CD4-positive, alpha-beta T cell treated with Interferon gamma for 1 hour (primary cell): ENCODE measurements around the gene BUB3.

Experiments used
- DNase-seq: peaks from one replicate; pipeline ENCODE4 v3.0.0-alpha.2; 2020

Gene BUB3, protein sequence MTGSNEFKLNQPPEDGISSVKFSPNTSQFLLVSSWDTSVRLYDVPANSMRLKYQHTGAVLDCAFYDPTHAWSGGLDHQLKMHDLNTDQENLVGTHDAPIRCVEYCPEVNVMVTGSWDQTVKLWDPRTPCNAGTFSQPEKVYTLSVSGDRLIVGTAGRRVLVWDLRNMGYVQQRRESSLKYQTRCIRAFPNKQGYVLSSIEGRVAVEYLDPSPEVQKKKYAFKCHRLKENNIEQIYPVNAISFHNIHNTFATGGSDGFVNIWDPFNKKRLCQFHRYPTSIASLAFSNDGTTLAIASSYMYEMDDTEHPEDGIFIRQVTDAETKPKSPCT

DNA sequence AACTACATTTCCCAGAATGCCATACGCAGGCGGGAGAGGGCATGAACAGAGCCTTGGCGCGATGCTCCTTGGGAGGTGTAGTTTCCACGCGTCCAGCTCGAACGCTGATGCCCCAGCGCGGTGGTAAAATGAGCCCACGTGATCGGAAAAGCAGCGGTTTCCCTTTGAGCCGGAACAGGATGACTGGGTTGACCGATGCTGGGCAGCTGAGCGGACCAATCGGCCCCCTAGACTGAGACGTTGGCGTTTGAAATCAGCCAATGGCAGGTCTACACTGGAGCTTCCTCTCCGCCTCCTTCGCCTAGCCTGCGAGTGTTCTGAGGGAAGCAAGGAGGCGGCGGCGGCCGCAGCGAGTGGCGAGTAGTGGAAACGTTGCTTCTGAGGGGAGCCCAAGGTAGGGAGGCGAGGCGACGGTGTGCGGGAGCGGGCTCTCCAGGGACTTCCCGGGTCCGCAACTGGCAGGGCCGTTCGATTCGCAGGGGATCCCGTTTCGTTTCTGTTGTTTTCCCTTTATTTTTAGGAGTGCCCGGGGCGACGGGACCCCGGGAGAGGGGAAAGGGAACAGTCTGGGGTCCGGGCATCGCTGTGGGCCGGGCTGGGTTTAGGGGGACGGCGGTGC lies at the start of gene BUB3:
TSS of gene BUB3 (plus strand) at position 311 of the 619 bp plus-strand sequence. CDS start 516 bp downstream, outside the sequence.
- DNase-seq = peak; percentile 98

DNA sequence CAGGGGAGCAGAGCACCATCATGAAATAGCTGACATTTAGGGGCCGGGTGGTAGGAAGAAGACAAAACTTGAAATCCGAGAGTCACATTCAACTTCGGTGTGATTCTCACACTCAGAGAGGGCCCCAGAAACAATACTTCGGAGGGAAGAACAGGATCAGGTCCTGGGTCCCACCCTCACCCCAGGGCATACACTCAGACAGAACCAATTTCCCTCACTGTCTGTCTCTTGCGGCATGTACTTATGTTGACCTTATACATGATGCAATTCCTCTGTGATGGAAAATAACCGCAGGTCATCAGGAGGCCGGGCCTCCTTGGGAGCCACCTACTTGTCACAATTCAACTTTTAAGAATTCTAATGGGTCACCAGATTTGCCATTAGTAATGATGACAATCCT lies 44.7 kb upstream of the BUB3 start:
- no peak for DNase-seq

DNA sequence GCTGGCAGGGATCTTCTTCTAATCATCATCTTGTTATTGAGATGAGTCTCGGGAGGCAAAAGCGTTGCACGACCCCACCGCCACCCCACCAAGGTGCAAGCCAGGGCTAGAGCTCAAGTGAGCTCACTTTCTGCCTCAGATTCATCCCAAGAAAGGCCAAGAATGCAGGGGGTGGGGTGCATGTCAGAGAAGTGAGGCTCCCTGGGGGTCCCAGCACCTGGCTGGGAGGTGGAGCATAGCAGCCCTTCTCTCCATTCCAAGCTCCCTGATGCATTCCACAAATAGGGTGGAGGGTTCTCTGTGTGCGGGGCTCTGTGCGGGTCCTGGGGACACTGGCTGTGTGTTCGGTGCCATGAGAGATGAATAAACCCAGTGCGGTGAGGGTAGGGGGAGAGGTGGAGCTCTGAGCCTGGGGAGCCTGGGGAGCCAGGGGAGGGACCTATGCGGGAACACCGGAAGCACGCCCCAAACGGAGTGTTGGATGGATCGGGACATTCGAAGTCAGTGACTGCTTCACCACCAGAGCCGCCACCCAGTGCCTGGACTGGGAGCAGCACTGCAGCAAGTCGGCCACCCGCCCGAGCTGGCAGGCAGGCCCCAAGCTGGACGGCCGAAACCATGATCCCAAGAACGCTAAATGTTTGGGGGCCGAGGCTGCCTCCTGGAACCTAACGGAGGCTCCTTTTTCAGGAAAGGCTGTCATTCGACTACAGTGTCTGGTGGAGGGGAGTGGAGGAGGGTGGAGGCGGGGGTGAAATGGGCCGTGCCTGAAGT lies 36.4 kb upstream of the BUB3 start:
- DNase-seq = no peak

DNA sequence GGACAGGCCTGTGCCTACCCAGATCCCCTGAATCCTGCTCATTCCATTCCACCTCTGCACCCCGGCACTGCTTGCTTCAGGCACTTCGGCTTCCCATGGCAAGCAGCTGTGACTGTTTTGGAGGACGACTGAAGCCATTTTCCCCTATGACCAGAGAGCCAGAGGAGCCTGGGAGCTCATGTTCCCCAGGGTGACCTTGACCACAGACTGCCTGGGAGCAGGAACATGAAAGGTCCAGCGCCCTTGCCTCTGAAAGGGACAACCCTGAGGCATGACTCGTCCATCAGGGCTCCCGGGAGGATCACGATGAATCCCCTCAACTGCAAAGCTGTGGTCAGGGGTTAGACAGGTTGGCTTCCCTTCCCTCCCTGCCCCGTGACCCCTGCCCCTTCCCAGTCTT lies 35.1 kb upstream of the BUB3 start:
- DNase-seq = no peak

DNA sequence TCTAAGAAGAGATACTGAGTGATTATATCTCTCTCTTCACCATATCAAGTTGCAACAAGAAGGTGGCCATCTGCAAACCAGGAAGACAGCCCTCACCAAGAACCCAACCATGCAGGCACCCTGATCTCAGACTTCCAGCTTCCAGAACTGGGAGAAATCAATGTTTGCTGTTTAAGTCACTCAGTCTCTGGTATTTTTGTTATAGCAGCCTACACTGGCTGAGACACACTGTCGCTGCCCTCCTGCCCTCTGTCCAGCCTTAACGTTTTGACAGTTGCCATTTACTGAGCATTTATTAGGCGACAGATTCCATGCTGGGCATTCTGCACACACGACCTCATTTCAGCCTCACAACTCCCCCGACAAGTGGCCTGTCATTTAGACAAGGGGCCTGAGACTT lies 28.0 kb upstream of the BUB3 start:
- DNase-seq = no peak

- DNase-seq = no peak
Observed at GRCh38 chr10:123129618-123130271, 24.5 kb upstream of the BUB3 start.

DNA sequence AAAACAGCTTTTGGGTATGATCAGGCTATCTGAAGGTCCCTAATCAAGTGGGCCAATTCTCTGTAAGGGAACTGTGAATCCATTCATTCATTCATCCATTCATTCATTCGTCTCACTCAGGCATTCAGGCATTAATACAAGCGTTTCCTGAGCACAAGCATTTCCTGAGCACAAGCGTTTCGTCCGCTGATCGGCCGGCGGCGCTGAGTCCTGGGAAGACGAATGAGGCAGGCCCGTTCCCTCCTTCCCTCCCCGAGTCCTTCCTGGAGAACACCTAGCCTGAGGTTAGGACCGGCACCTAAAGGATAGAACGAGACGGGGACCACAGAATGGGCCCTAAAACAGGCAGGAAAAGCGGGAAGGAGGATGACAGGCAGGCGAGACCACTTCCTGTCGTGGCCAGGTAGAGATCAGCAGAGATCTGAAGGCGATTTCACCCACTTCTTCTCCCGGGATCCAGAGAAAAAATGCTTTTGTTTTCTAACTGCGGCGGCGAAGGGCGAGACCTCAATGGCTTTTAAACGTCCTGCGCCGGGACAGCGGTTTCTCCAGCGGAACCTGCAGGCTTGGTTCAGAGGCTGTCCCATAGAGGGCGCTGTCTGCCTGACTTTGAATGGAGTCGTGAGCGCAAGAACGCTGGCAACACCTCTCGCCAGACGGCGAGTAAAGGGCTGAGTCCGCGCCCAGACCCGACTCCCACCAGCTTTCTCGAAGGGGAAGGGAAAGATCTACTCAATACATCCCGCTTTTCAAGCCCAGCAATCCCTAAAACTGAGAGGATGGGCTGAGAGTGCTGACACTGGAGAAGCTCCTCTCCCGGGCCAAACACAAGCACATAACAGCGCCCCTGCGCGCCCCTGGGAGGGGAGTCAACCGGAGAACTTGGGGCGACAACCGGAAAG lies 21.4 kb upstream of the BUB3 start:
- peak; percentile 73 for DNase-seq

- DNase-seq = no peak
Observed at GRCh38 chr10:123133541-123134342, 20.5 kb upstream of the BUB3 start.

DNA sequence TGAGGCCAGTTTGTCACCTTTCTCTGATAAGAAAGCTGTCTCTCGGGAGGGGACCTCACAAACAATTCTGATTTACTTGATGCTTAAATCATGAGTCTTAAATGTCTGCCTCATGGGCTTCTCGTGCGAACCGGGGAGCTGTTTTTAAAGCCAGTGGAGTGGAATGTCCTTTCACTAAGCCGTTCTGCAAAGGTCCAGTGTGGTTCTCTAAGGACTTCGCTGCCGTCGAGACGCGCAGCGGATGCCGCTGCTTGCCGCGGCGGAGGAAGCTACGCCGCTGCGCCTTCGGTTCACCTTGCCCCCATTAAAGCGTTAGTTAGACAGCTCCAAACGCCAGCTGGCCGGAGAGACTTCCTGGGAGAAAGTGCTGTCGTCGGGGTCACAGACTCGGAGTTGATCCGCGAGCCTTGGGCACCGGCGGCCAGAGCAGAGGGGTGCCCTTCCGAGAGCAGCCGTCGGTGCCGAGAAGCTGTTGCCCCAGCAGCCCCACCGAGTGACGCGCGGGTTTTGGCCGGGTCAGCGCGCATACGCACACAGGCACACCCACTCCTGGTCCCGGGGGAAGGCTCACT lies 19.8 kb upstream of the BUB3 start:
- DNase-seq = no peak

- no peak for DNase-seq
Observed at GRCh38 chr10:123134915-123135414, 19.2 kb upstream of the BUB3 start.

DNA sequence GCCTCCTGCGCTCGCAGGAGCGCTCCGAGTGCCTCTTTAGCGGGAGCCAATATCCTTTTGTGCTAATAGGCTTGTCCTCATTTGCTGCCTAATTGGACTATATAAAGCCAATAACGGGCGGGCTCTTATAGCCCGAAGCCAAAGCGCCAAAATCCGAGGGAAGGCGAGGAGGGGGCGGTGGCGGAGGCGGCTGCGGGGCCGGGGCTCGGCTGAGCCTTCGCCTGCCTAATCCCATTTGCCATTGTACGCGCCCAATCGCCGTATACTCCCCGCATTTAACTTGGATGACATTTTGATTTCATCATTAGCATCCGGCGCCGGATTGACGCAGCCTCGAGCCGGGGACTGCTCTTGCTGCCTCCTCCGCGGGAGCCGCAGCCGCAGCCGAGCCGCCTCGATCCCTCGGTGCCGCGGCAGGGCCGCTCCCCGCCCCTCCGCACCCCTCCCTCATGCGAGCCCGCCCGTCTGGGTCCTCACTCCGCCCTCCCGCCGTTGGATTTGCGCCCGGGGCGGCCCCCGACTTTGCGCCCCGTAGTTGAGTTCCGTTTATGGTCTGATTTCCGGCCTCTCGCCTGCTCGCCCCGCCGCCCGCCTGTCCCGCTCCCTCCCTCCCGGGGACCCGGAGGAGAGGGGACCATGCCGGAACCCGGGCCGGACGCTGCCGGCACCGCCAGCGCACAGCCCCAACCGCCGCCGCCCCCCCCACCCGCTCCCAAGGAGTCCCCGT lies 18.6 kb upstream of the BUB3 start, which contains the start of gene HMX3:
TSS of gene HMX3 (plus strand) at position 556 of the 727 bp plus-strand sequence. CDS start at position 637, 81 bp downstream.
- no peak for DNase-seq

DNA sequence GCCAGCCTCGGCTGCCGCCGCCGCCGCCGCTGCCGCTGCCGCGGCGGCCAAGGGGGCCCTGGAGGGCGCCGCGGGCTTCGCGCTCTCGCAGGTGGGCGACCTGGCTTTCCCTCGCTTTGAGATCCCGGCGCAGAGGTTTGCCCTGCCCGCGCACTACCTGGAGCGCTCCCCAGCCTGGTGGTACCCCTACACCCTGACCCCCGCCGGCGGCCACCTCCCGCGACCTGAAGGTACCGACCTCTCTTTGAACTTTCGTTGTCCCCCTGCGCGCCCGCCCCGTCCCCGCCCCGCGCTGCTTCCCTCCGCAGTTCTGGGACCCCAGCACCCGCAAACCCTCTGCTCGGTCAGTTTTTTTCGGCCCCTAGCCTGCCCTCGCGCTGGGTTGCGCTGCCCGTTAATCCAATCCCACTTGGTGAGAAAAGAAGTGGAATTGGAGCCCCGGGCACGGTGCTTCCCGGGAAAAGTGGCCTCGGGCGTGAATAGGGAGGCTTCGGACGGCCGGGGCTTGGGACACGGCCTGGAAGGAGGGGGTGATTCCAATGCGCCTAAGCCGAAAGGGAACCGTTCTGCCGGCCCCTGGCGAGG lies 17.9 kb upstream of the BUB3 start:
- no peak for DNase-seq

DNA sequence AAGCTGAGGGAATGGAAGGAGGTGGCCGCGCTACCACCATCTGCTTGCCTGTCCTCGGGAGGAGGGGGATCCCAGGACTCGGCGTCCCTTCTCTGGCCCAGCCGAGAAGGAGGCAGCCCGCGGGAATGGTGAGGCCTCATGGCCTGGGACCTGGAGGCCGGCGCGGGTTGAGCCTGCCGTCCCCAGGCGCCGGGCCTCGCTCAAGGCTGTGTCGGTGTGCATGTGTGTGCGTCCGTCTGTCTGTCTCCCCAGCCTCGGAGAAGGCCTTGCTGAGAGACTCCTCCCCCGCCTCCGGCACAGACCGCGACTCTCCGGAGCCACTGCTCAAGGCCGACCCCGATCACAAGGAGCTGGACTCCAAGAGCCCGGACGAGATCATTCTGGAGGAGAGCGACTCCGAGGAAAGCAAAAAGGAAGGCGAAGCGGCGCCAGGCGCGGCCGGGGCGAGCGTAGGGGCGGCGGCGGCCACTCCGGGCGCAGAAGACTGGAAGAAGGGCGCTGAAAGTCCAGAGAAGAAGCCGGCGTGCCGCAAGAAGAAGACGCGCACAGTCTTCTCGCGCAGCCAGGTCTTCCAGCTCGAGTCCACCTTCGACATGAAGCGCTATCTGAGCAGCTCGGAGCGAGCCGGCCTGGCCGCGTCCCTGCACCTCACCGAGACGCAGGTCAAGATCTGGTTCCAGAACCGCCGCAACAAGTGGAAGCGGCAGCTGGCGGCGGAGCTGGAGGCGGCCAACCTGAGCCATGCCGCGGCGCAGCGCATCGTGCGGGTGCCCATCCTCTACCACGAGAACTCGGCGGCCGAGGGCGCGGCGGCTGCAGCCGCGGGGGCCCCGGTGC lies 17.2 kb upstream of the BUB3 start:
- DNase-seq = no peak

- DNase-seq = no peak
Observed at GRCh38 chr10:123139165-123139520, 15.1 kb upstream of the BUB3 start.

DNA sequence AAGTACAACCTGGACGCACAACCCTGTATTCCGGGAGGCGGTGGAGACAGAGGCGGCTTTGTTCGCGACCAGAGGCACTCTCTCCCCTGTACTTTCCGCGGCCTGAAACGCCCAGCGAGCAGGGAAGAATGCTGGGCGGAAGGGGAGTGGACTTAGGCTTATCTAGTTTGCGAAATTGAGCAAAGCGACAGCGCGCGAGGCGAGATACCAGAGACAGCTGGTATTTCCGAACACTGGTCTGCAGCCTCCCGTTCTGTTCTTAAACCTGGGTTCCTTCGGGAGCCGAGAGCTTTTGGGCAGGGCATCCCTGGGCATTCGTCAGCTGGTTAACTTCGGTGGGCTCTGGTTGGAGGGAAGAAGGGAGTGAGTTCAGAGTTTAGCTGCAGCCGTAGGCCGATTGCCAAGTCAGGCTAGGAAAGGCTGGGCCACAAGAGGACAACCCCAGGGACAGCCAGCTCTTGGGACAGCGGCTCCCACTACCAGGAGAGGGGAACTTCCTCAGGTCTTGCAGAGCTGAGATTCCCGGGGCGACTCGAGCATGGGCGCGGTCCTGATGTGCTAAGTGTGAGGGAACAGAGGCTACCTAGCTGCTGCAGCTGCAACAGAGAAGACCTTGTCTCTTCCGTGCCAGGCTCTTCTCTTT lies 14.6 kb upstream of the BUB3 start:
- no peak for DNase-seq

DNA sequence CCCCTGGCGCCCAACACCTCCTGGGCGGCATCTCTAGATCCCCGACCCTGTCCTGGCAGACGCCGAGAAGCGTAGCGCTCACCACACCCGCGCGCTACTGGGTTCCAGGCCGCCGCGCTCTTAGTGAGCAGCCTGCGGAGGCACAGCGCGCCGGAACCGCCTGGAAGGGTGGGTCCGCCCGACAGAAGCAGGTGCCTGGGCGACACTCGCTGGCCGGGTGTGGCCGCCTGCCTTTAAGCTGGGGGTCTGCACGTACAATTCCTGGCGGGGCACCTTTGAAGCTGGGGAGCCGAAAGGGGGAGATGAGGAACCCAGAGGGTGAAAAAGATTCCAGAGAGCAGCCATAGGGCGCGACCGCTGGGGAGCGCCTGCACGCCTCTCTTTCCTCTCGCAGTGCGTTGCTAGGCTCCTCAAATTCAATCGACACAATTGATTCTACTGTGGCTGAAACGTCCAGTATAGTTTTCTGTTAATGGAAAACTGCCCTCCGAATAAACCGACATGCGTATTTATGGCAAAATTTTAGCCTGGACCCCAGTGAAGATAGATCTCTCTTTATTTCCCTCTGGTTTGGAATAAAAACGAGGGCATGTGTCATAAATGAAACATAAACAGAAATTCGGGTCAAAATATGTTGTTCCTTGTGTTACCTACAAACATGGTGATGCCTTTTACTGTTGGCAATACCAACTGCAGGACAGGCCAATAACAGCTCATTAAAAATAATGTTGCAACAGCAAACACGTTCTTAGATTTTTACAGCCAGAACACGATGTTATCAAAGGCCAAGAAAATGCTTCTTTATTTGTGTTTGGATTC lies 13.8 kb upstream of the BUB3 start:
- DNase-seq = no peak

- DNase-seq = no peak
Observed at GRCh38 chr10:123140983-123141390, 13.2 kb upstream of the BUB3 start.
